Adrenal gland (tissue), 5 donors: ENCODE measurements around the gene LMF2.

Source experiments
- CTCF ChIP-seq, 6 experiments: fragments of 450-650 bp in 4 of 6; fragments of 200-600 bp in 2 of 6; sonication (generic) in 1 of 6; IDR thresholded peaks; 1 replicate in 5 of 6; 2 replicates in 1 of 6; pipeline versions ENCODE4 v1.5.1 to v1.8.0; 2016 to 2021; ENCODE audit warnings: antibody characterized with exemption in 6 of 6, mild to moderate bottlenecking in 2 of 6, moderate library complexity in 1 of 6
- POLR2A ChIP-seq, 2 donors: fragments of 450-650 bp; IDR thresholded peaks; one replicate each; pipeline ENCODE4 v1.6.1; 2017; ENCODE audit warnings: antibody characterized with exemption in 2 of 2, mild to moderate bottlenecking in 2 of 2, moderate library complexity in 1 of 2
- donor health status: DM: no; HTN: no; CAD: no.

- TF ChIP-seq CTCF (IDR thresholded peaks at IDR 0.05) (no peak), POLR2A (IDR thresholded peaks at IDR 0.05) (no peak)
Measured at GRCh38 chr22:50530580-50530876, 23.0 kb upstream of the LMF2 start.
